RPMI7951 (cell line): ENCODE data around the gene ADARB2. TPM values are rescaled to one million over a fixed set of nuclear protein-coding genes. Genes with fewer than 3 reads are reported as not detected.

Experiments
- DNase-seq: peaks from one replicate; pipeline ENCODE4 v3.0.0-alpha.2; 2012; ENCODE audit warnings: low read depth
- total RNA-seq: library from RNA; depleted of rRNA; stranded (reverse); fragments of >200 nt; shearing (Covaris generic); gene quantifications from 2 replicates; pipeline ENCODE4 v1.2.3, GENCODE V29; 2014

ADARB2 gene
- total RNA-seq, 1 experiment from 2014 or later = not detected

DNA sequence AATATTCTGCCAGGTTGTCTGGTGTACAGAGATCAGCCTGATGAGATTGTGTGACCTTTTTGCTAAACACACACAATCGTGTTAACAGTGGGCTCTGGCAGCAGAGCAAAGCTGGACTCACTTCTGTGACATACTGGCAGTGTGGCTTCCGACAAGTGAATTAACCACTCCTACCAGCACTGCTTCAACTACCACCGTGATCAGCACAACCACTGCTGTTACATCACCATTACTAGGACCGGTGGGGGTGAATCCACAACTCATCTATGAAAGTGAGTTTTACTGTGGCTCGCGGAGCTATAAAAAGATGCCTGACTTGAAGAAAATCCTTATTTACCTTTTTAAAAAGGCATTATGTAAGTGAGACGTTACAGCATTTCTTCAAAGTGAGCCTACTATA lies 545.6 kb downstream of the ADARB2 start:
- DNase-seq = no peak

DNA sequence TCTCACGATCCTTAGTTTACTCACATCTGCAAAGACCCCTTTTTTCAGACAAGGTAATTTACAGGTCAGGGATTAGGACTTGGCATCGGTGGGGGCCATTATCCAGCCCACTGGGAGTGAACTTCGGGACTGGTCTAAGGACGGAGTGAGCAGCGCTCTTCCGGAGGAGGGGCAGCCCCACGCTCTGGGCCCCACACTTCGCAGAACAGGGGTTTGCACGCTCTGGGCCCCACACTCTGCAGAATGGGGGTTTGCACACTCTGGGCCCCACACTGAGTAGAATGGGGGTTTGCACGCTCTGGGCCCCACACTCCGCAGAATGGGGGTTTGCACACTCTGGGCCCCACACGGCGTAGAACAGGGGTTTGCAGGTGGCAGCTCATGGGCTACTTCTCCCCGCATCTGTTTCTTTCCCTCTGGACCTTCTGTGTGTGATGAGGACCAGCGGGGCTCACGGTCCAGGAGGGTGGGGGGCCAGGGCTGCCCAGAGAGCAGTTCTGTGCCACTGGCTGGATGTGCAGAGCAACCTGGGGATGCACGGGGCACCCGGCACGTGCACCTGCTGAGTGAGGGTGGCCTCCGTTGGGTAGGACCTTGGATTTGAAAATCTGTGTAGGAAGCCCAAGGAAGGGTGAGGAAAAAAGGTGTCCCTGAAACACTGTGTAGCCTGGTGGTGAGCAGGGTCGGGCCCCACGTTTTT lies 546.4 kb downstream of the ADARB2 start:
- no peak for DNase-seq

DNA sequence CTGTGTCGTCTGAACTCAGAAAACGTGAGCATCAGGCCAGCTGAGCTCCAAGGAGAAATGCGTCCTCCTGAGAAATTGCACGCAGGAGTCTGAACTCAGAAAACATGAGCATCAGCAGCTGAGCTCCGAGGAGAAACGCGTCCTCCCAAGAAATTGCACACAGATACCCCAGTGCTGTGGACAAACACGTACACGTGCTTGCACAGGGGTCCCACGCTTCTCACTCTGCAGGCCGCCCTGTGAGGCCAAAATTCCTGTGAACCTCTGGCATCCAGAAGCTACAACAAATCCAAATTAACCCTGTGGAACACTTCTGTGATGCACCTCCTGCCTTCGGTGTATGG lies 547.3 kb downstream of the ADARB2 start:
- no peak for DNase-seq

DNA sequence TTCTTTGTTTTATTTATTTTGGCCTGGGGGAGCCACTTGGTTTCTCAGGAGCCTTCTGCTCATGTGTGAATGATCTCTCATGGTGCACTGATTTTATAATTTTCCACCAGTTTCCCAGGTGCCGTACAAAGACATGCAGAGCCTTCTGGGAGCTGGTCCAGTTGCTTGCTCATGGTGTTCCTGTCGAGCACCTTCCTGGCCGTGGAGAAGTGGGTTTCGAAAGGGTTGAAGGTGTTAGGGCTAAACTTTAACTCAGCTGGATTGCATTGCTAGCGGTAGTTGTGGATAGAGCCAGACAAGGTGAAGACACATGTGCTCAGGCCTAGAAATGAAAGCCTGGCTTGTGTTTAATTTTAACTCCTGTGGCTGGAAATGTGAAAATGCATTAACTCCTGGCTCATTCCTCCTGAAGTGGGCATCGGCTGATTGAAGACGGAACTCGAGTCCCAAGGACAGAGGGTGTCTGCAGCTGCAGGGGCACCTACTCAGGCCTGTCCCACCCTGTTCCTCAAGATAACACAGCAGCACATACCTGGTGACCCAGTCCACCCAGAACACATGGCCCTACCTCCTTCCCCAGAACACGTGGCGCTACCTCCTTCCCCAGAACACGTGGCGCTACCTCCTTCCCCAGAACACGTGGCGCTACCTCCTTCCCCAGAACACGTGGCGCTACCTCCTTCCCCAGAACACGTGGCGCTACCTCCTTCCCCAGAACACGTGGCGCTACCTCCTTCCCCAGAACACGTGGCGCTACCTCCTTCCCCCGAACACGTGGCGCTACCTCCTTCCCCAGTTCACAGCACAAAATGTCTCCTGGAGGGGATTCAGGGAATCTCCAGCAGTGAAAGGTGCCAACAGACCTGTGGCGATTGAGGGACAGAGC lies 547.9 kb downstream of the ADARB2 start:
- no peak for DNase-seq

DNA sequence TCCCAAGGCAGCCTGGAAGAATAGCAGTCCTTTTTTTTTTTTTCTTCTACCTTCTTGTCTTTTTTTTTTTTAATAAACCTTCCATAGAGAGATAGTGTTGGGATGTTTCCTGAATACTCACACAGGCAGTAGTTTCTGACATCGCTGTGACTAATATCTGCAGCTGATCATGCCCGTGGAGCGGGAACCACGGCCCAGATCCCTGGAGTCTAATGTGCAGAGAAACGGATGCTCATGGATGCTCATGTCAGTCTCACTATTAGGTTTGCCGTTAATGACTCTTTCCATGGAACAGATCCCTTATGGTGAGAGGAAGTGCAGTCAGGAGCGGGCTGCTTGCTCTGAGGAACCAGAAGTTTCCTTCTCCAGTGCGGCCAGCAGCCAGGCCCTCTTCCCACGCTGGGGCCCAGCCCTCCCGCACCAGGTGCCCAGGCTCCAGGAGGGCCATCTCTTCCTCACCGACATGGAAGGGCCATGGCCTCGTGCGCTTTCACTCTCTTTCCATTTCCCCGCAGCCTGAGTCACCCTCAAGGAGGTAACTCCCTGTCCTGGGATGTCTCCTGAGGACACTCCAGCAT lies 548.7 kb downstream of the ADARB2 start:
- DNase-seq = no peak

DNA sequence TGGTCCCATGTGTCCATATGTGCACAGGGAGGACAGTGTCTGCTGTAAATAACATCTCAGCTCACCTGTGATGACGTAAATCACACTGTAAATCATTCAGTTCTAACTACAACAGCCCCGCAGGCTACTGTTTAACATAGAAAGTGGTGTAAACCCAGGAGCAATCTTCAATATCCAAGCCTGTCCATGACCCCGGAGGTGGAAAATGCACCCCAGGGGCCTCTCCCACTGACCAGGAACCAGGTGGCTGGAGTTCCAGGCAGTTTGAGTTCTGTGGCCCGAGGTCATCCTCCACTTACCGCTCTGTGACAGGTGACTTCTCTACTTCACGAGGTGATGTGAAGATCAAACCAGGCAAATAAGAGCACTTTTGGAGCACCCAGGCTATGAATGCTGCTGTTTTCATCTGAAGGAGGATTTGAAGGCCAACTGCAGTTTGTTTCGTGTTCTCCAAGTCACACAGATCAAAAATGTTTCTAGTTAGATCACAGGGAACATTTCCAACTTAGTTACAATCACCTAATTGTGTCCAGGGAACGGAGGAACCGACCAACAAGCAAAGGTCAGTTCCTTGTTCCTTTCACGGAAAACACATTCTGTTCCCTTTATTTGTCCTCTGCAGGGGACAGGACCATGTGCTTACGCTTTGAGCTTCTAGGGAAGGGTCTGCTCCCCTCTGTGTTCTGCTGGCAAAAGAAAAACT lies 549.3 kb downstream of the ADARB2 start:
- no peak for DNase-seq

DNA sequence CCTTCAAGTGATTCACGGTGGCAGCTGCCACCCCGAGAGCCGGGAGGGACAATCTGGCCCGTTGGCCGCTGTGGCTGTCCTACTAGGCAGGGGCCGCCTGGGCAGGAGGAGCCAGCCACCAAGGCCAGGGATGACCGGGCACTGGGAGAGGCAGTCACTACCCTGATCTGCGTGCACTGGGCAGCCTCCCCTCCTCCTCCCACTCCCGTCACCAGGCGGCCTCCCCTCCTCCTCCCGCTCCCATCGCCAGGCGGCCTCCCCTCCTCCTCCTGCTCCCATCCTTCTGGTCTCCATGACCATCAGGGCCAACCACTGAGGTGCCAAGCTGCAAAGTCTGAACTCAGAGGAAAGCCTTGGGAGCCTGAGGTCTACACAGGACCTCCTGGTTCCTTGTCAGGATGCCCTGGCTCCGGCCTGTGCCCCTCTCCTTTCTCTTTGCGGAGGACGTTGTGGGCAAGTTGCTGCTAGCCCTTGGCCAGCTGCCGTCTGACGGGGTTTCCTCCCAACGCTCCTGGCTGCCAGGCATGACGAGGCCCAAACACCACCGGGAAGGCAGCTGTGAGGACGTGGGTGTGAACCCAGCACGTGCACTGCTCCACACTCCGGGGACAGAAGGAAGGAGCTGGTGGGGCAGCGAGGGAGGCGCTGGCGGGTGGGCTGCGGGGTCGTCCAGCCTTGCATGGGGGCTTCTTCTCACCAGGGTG lies 550.0 kb downstream of the ADARB2 start:
- no peak for DNase-seq

DNA sequence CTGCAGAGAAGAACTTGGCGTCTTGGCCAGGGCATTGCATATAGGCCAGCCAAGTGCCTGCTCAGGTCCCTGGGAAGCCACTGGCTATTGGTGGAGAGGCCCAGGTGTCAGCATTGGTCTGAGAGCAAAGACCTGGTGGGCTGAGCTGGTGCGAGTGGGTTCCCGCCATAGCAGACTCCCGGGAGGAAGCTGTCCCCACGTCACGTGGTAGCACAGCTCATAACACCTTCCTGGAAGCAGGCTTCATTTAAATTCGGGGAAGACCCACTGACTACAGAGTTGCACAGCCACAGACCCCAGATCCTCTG lies 550.7 kb downstream of the ADARB2 start:
- no peak for DNase-seq

DNA sequence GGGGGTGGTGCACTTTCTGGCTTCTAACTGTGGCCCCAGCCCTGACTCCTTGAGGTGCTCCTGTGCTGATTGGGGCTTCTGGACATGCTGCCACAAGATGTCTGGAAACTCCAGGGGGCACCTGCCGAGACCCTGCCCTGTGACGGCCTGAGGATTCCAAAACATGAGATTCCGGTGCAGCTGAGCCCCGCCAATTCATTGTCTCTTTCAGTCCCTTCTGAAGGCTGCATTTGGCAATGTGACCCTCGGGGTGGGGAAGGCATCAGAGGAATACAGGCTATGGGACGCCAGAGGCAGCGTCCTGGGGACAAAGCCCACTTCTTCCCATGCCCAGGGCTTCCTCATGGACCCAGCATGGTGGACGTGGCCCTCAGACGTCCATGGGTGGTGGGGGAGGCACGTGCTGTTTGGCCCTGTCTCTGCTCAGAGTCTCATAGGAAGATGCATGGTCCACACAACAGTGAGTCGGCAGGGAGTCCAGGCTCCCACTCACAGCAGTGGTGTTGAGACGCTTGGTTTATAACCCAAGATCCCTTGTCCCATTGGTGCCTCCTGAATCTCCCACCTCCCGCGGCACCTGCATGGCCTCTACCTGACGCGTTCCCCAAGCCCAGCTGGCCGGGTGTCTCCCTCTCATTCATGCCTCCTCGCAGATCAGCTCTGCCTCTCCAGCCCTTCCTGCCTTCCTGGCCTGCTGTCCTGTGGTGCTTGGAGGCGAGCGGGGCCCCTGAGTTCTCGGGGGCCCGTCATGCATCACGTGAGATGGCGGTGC lies 551.2 kb downstream of the ADARB2 start:
- DNase-seq = no peak

DNA sequence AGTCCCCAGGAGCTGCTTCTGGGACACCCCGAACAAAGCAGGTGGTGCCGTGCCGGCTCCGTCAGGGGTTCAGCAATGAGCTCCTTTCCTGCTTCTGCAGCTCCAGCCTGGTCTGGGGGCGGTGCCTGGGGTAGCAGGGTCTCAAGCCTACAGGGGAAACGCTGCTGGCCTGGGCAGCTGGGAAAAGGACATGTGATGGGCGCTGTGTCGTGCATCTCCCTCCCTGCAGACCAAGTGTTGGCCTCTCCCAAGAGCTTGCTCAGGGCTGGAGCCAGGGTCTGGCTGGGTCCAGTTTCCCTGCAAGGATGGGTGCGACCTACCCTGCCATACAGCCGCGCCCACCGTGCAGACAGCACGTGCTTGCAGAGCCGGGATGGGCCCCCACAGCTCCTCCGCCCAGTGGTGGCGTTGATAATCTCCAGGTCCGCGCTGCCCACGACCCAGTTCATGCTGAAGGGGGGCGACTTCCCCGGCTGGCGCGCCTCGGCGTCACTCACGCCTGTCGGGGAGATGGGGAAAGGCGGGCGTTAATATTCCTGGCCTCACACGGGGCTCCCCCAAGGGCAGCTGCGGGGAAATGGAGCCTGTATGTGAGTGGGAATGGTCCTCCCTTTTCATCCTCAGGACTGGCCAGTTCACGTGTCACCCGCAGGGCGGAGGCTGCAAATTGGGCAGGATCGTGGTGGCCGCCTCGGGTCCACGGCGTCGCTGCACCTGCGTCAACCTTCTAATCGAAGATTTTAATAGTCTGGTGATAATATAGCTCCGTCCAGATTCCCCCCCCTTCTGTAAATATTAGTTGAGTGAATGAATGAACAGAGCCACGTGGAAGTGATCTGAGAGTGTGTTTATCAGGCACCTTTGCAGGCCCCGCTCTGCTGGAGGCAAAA lies 552.5 kb downstream of the ADARB2 start:
- DNase-seq = no peak

DNA sequence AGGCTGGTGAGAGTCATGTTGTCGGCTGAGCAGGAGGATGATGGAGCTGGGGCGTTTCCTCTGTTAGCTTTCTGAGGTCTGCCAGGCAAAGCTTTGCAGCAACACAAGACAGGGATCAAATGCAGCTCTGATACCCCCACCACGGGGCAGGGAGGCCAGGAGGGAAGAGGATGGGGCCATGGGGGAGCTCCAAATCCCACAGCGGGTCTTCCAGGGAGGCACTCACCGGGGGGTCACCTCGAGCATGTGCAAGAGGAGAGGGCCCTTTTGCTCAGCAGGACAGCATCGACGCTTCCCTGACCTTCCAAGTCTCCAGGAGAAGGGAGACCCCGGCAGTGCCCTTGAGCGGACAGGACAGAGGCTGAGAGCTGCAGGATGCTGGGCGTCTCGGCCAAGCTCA lies 553.6 kb downstream of the ADARB2 start:
- no peak for DNase-seq

DNA sequence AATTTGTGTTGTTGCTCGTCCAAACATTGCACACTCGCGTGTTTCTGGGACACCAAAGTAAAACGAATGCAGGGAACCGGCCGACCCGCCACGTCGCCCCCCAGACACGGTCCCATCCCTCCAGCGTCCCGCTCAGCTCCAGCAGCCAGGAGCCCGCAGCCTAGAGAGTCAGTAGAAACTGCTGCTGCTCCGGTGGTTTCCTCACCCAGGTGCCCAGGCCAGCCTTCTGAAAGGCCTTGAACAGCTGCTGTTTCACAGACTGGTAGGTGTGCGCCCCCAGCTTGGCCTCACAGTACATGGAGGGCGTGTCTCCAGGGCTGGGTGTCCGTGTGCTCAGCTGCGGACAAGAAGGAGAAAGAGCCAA lies 554.3 kb downstream of the ADARB2 start:
- no peak for DNase-seq

DNA sequence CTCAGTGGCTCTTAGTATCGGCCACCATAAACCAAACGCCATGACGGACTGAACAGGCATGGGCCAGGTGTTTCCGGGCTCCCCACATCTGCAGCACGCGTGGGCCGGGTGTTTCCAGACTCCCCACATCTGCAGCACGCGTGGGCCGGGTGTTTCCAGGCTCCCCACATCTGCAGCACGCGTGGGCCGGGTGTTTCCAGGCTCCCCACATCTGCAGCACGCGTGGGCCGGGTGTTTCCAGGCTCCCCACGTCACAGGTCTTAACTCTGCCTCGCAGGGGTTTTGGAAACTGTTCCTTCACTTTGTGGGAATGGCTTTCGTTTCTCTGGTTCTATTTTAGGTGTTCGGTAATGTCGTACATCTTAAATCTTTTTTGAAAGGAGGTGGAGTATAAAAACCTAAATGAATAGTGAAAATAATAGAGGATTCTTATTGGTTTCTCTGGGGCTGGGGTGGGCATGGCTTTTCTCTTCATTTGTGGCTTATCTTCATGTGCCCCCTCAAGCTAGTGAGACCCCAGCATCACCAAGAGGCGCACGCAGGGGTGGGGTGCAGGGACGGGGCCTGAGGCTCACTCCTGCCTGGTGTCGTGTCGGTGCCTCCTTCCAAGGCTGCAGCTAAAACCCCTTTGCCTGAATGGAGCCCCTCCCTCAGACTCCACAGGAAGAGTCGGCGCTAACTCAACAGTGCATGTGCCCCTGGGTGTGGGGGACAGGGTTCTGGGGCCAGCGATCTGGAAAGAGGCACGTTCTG lies 554.9 kb downstream of the ADARB2 start:
- DNase-seq = no peak

DNA sequence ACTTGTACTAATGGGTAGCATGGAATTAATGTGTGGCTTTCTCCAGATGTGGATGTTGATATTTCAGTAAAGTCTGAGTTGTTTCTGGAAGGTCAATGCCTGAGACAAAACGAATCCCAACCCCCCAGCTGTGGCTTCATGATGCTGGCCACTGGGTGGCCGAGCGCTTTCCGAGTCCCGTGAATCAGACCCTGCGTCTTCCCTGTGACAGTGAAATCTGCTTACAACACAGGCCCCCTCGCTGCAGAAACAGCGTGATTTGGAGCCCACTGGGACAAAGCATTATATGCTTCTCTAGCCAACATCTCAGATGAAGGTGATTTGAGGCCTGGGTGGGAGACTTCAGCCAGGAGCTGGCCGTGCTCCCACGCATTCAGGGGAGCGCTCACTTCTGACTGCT lies 556.5 kb downstream of the ADARB2 start:
- no peak for DNase-seq

DNA sequence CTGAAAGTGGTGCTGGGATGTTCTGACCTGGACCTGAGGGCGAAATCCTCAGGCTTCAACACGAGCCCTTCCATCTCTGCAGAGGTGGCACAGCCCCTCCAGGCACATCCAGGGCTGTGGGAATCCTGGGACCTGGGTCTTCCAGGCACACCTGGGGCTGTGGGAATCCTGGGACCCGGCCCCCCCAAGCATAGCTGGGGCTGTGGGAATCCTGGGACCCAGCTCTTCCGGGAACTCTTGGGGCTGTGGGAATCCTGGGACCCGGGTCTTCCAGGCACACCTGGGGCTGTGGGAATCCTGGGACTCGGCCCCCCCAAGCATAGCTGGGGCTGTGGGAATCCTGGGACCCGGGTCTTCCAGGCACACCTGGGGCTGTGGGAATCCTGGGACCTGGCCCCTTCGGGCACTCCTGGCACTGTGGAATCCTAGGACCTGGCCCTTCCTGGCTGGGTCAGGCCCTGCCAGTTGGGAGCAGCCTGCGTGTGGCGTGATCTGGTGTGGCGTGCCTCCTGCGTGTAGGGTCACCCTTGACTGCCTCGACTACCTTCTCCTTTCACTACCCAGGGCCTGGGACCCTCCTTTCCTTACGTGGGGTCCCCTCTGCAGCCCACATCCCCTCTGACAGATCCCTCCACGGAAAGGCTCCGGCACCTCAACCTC lies 557.1 kb downstream of the ADARB2 start:
- no peak for DNase-seq

DNA sequence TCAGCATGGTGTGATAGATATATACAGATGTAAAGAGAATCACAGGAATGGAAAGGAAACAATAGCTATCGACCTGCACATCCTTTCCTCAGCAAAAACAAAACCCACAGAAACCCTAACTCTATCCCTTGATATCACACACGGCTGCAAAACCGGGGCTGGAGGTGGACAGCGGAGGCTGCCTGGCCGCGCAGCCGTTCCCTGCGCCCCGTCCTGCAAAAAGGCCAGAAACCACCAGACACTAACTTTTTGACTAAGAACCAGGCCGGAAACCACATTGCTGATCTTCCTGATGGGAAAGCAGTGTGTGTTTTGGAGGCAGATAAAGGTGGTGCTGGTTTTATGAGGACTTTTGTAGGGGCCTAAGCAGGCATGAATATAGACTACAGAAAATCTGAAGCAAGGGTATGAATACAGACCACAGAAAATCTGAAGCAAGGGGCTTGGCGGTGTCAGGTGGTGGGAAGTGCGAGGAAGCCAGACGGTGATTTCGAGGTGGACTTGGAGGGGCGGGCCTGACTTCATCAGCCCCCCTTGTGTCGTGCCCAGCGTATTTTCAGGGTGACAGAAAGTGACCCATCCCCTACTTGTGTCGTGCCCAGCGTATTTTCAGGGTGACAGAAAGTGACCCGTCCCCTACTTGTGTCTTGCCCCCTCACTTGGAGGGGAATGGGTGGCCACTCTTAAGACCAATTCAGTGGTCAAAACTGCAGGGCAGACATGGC lies 557.8 kb downstream of the ADARB2 start:
- no peak for DNase-seq

DNA sequence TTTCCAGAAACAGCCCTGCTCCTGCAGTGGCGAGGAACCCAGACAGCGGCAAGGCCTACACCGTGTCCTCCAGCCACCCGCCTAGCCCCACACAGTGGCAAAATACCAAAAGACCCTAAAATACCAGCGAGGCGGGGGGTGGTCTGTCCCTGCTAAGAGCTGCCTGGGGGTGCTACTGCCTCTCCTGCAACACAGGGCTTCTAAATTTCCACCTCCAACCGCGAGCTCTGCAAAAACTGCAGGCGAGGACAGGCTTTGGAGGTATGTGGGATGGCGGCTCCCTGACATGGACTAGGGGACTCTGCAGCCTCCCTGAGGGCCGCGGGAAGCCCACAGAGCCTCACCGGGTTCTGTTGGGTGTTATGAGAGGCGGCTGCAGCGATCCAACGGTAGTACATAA lies 558.8 kb downstream of the ADARB2 start:
- no peak for DNase-seq

DNA sequence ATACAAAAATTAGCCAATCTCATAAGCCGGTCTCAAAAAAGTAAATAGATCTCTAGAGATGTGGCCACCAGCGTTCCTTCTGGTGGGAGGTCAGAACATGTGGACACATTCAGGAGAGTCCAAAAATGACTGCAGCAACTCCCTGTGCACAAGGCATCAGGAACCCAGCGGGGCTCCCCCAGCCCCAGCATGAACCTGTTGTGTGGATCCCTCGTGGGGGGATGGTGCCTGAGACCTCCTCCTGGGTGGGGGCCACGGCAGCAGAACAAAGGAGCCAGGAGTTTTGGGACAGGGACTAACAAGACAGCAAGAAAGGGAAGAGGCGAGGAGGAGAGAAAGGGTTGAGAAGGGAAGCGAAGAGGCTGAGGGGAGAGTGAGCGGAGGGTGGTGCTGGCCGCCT lies 559.4 kb downstream of the ADARB2 start:
- DNase-seq = no peak
